GM10266 (cell line): ENCODE data around the gene RNASE9.
"Not testable (repeated sequence)": the region's sequence is repeated elsewhere in the genome, so short reads cannot be mapped to it uniquely, and the experiment has no call there.

ENCODE experiments used
- DNase-seq: peaks from one replicate; pipeline ENCODE4 v3.0.0; 2012; ENCODE audit errors: extremely low spot score
- CTCF ChIP-seq: IDR thresholded peaks from 2 replicates; pipeline ENCODE4 v1.5.1; 2012; ENCODE audit warnings: mild to moderate bottlenecking, low read depth; ENCODE audit not compliant: control insufficient read depth, insufficient read depth; ENCODE audit errors: missing control alignments

Gene RNASE9

DNA sequence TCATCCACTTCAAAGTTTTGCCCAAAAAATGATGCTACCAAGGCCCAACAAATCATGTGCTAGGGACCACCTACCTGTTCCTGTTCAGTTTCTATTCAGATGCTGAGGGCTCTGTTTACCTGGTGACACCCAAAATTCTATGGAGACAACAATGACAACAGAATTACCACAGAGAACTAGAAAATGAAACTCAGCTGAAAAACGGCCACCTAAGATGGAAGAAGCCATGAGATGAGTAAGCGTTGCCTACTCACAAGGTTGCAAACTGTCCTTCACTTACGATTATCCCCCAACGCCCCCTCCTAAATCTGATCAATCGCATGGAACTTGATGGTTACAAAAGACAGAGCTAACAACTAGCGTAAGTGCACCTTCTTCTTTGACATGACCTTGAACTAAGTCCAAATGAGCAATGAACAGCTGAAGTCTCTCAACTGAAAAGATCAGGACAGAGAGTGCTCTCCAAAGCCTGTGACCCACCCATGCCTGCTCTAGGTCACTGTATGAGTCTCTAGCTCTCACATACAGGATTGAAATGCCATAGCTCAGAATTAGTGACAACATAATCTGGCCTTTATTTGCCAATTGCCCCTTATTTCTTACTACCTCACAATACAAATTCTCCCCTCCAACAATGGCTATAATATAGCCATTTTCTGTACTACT is 26.8 kb upstream of the RNASE9 start, which contains the start of gene RNASE11:
TSS of gene RNASE11 (minus strand) at position 513 of the 666 bp plus-strand sequence.
- no peak for DNase-seq

DNA sequence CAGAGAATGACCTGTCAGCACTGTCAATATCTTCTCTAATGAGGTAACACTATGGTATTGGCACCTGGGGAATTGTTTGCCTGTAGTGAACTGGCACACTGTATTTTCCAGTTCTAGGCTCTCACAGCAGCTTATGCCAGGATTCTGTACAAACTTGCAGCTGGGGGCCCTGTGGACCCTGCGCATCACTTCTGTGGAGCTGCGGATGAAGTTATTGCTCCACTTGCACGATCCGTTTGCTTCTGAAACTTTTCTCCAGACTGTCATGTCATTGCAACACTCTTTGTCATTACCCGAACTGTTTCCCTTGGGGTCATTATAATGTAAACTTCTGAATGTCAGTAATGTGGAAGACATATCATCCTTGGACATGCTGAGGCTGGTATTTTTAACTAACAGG is 23.1 kb upstream of the RNASE9 start:
- DNase-seq: no peak
- no peak for TF ChIP-seq CTCF

More for the DNA sequence above, 26.8 kb upstream of the RNASE9 start, which contains the start of gene RNASE11:
- TF ChIP-seq CTCF: no peak

GRCh38 chr14:20583142-20583541 is 22.3 kb upstream of the RNASE9 start:
- DNase-seq: no peak

GRCh38 chr14:20580242-20580641 is 19.4 kb upstream of the RNASE9 start:
- TF ChIP-seq CTCF: no peak
- DNase-seq: no peak

More at GRCh38 chr14:20583142-20583541, 22.3 kb upstream of the RNASE9 start:
- no peak for TF ChIP-seq CTCF

DNA sequence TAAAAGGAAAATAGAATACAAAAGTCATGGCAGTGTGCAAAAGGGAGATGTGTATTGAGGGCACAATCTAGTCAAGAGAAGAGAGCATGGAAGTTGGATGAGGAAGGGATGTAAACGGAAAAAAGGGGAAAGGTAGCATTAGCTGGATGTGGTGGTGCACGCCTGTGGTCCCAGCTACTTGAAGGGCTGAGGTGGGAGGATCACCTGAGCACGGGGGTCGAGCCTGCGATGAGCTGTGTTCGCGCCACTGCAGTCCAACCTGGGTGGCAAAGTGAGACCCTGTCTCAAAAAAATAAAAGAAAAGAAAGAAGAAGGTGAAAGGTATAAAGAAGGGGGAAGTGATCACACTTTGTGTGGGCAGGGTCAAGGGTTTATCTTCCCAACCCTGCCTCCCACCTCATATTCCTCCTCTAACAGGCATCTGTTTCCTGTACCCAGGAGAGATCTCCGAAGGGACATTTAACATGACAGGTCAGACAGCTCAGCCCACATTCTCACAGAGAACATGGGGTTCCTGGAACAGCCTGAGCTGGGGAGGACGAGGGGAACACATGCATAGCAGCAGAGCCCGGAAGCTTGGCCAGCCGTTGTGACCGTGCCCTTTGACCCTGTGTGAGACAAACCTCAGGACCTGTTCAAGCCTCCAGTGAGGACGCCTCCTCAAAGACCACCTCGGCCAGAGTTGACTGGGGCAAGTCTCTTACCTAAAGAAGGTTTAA is 18.1 kb upstream of the RNASE9 start:
- no peak for TF ChIP-seq CTCF
- no peak for DNase-seq

GRCh38 chr14:20578325-20578724 is 17.5 kb upstream of the RNASE9 start:
- no peak for DNase-seq
- no peak for TF ChIP-seq CTCF

- not testable (repeated sequence) for DNase-seq
Measured at GRCh38 chr14:20572382-20572990, 11.6 kb upstream of the RNASE9 start.

- not testable (repeated sequence) for DNase-seq
Measured at GRCh38 chr14:20570720-20571119, 9.9 kb upstream of the RNASE9 start.

DNA sequence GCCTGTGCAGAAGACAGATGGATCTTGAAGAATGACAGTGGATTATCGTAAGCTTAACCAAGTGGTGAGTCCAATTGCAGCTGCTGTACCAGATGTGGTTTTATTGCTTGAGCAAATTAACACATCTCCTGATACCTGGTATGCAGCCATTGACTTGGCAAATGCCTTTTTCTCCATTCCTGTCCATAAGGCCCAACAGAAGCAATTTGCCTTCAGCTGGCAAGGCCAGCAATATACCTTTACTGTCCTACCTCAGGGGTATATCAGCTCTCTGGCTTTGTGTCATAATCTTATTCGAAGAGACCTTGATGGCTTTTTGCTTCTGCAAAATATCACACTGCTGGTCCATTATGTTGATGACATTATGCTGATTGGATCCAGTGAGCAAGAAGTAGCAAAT is 9.0 kb upstream of the RNASE9 start:
- DNase-seq: not testable (repeated sequence)
